Measurements from ENCODE around the gene C7orf33.

The C7orf33 gene

GRCh38 chr7:148630078-148630477, 39.5 kb downstream of the C7orf33 start:
- DNase-seq = no peak

GRCh38 chr7:148633761-148634160, 43.2 kb downstream of the C7orf33 start:
- DNase-seq = no peak

- DNase-seq = no peak
These were observed 46.5 kb downstream of the C7orf33 start for GRCh38 chr7:148637094-148637493.

GRCh38 chr7:148645898-148646297, 55.3 kb downstream of the C7orf33 start:
- no peak for DNase-seq

GRCh38 chr7:148650232-148650858, 59.8 kb downstream of the C7orf33 start:
- DNase-seq = no peak

- DNase-seq = no peak
These were observed 62.2 kb downstream of the C7orf33 start for GRCh38 chr7:148652773-148653172.

GRCh38 chr7:148657929-148658328, 67.4 kb downstream of the C7orf33 start:
- no peak for DNase-seq

GRCh38 chr7:148661471-148661870, 70.9 kb downstream of the C7orf33 start:
- no peak for DNase-seq

- no peak for DNase-seq
These were observed 72.1 kb downstream of the C7orf33 start for GRCh38 chr7:148662646-148663045.

- DNase-seq = no peak
These were observed 73.8 kb downstream of the C7orf33 start for GRCh38 chr7:148664324-148664723.

- DNase-seq = no peak
These were observed 74.7 kb downstream of the C7orf33 start for GRCh38 chr7:148665221-148665620.

Data from NCI-H526 treated with DMSO at 0.1 percent for 48 hours (cell line).